ENCODE results near the gene SPATA21. TPM values are rescaled to one million over a fixed set of nuclear protein-coding genes. Genes with fewer than 3 reads are reported as not detected.

The SPATA21 gene
- total RNA-seq, 1 experiment from 2014 or later = not detected

DNA sequence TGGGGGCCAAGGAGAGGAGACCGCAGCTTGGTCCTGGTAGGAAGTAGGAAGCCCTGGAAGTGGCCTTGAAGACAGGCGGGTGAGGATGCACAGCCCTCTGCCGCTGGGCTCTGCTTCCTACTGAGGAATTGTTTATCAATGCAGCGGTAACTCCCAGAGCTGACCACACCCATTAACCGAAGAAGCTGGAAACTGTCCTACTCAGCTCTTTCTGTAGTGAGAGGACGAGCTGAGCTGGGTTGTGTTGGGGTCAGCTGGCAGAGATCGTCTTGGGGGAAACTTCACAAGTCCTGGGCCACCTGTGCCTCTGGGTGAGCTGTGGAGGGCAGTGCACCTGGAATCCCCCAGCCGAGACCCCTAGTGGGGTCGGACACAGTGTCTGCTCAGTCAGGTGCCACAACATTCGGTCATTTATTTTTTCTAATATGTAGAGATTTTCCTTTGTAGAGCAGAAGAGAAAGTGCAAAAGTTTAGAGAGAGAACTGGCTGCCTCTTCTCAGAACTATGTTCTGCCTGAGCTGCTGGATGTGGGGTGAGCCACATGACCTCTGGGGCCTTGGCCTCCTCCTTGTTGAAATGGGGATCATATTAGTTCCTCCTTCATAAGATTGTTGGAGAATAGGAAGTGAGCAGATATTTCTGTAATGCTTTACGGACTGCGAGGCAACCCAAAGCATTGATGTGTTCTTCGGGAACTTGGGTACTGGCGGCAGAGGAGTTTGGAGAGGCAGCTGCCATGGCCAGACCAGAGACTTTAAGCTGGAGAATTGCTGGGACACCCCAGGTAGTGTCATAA, 6.9 kb upstream of the SPATA21 start:
- Histone ChIP-seq H3K27me3 (ENCODE audit: low read length) (no peaks in the 10 kb centered on the region), H3K4me2 (ENCODE audit: low read length) (no peak overlapping the region), H3K9me2 (replicated peaks; ENCODE audit: low read length) (no peaks in the 10 kb centered on the region), H3K9me3 (ENCODE audit: low read length) (no peaks in the 10 kb centered on the region), H3F3A (ENCODE audit: low read length, unreplicated experiment) (no peaks in the 10 kb centered on the region), H3K27ac (ENCODE audit: low read length) (no peak overlapping the region), H3K9ac (ENCODE audit: low read length) (no peak overlapping the region), H4K20me1 (ENCODE audit: low read length) (no peaks in the 10 kb centered on the region), H3K4me3 (ENCODE audit: low read length) (no peak overlapping the region), H3K36me3 (ENCODE audit: low read depth, low read length) (peaks cover 4% of the 10 kb centered on the region; the same call in 1 of the 2 replicates), H3K79me2 (ENCODE audit: low read length) (peaks cover 32% of the 10 kb centered on the region), H3K4me1 (ENCODE audit: insufficient read depth, low read length) (peaks cover 3% of the 10 kb centered on the region), H2AFZ (ENCODE audit: low read length) (no peak overlapping the region)
- intact Hi-C loops (cut with micrococcal nuclease) = loop anchor here (5.0 kb wide), 2 partner anchors 77 to 163 kb away; partner anchors contain the start of gene SZRD1
- BruUV-seq (replicated peaks) = no TSS peak
- CTCF ChIA-PET = no interaction called here
- ATAC-seq (no peak), DNase-seq (no peak)
- POLR2A ChIA-PET (ENCODE audit: unreplicated experiment) = no interaction called here
- TF ChIP-seq EZH2phosphoT487 (IDR thresholded peaks at IDR 0.05; ENCODE audit: borderline replicate concordance, low read length) (no peak), EZH2 (IDR thresholded peaks at IDR 0.05; ENCODE audit: low read length, unreplicated experiment) (no peak)
- TF ChIP-seq, protein P1, sequence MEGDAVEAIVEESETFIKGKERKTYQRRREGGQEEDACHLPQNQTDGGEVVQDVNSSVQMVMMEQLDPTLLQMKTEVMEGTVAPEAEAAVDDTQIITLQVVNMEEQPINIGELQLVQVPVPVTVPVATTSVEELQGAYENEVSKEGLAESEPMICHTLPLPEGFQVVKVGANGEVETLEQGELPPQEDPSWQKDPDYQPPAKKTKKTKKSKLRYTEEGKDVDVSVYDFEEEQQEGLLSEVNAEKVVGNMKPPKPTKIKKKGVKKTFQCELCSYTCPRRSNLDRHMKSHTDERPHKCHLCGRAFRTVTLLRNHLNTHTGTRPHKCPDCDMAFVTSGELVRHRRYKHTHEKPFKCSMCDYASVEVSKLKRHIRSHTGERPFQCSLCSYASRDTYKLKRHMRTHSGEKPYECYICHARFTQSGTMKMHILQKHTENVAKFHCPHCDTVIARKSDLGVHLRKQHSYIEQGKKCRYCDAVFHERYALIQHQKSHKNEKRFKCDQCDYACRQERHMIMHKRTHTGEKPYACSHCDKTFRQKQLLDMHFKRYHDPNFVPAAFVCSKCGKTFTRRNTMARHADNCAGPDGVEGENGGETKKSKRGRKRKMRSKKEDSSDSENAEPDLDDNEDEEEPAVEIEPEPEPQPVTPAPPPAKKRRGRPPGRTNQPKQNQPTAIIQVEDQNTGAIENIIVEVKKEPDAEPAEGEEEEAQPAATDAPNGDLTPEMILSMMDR (conservative IDR thresholded peaks at IDR 0.05; ENCODE audit: low read depth, low read length) = no peak

DNA sequence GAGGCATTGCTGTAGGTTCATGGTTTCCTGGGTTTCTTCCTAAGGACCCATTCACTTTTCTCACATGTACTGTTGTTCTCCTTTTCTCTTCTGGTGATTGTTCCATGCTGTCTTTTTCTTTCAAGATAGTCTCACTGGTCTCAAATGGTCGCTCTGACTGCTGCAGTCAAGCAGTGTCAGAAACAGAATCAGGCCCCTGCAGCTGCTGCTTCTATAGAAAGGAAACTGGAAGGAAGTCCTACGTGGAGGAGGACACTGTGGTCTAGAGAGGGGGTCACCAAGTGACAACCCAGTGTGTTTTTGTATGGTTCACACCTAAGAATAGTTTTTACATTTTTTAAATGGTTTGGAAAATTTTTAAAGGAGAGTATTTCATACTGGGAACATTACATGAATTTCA, 5.7 kb upstream of the SPATA21 start:
- H2AFZ ChIP-seq (ENCODE audit: low read length) = no peak overlapping the region
- H3K79me2 ChIP-seq (ENCODE audit: low read length) = peaks cover 32% of the 10 kb centered on the region
- no peak overlapping the region for H3K4me2 ChIP-seq (ENCODE audit: low read length)
- H3K9me3 ChIP-seq (ENCODE audit: low read length) = no peaks in the 10 kb centered on the region
- CTCF ChIA-PET = no interaction called here
- peaks cover 4% of the 10 kb centered on the region; the same call in 1 of the 2 replicates for H3K36me3 ChIP-seq (ENCODE audit: low read depth, low read length)
- no peak overlapping the region for H3K9ac ChIP-seq (ENCODE audit: low read length)
- H3K9me2 ChIP-seq (replicated peaks; ENCODE audit: low read length) = no peaks in the 10 kb centered on the region
- DNase-seq (no peak), ATAC-seq (no peak)
- no peaks in the 10 kb centered on the region for H3K27me3 ChIP-seq (ENCODE audit: low read length)
- no peak overlapping the region for H3K4me3 ChIP-seq (ENCODE audit: low read length)
- H3K4me1 ChIP-seq (ENCODE audit: insufficient read depth, low read length) = peaks cover 3% of the 10 kb centered on the region
- no peak for TF ChIP-seq EZH2phosphoT487 (IDR thresholded peaks at IDR 0.05; ENCODE audit: borderline replicate concordance, low read length)
- POLR2A ChIA-PET (ENCODE audit: unreplicated experiment) = no interaction called here
- BruUV-seq (replicated peaks) = no TSS peak
- H3K27ac ChIP-seq (ENCODE audit: low read length) = no peak overlapping the region
- no peaks in the 10 kb centered on the region for H3F3A ChIP-seq (ENCODE audit: low read length, unreplicated experiment)
- intact Hi-C loops (cut with micrococcal nuclease) = loop anchor here (5.0 kb wide), 2 partner anchors 76 to 164 kb away; partner anchors contain the start of gene SZRD1
- H4K20me1 ChIP-seq (ENCODE audit: low read length) = no peaks in the 10 kb centered on the region

DNA sequence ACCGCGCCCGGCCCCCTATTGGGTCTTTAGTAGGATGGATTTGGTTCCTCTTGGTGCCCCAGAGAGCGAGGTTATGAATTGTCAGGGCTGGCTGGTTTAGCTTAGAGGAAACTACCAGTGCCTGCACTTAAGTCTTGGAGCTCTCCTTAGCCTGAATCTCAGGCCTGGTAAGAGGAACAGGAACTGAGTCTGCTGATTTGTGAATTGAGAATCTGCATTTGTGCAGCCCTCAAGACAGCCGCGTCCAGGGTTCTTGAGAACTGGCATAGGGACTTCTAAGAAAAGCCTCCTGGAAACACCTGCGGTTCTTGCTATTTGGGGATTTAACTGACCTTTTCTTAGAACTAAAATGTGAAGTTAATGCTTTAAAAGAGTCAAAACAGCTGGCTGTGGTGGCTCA, 5.0 kb upstream of the SPATA21 start:
- ATAC-seq (no peak), DNase-seq (no peak)
- ChIA-PET CTCF (no interaction called here), POLR2A (ENCODE audit: unreplicated experiment) (no interaction called here)
- no TSS peak for BruUV-seq (replicated peaks)
- Histone ChIP-seq H3K9me3 (ENCODE audit: low read length) (no peaks in the 10 kb centered on the region), H3K79me2 (ENCODE audit: low read length) (peaks cover 32% of the 10 kb centered on the region), H3K36me3 (ENCODE audit: low read depth, low read length) (peaks cover 4% of the 10 kb centered on the region; the same call in 1 of the 2 replicates), H3K9me2 (replicated peaks; ENCODE audit: low read length) (no peaks in the 10 kb centered on the region), H2AFZ (ENCODE audit: low read length) (no peak overlapping the region), H4K20me1 (ENCODE audit: low read length) (no peaks in the 10 kb centered on the region), H3F3A (ENCODE audit: low read length, unreplicated experiment) (no peaks in the 10 kb centered on the region), H3K4me2 (ENCODE audit: low read length) (no peak overlapping the region; the same call in 1 of the 2 replicates), H3K27ac (ENCODE audit: low read length) (no peak overlapping the region), H3K4me1 (ENCODE audit: insufficient read depth, low read length) (peaks cover 3% of the 10 kb centered on the region), H3K4me3 (ENCODE audit: low read length) (no peak overlapping the region), H3K27me3 (ENCODE audit: low read length) (no peaks in the 10 kb centered on the region), H3K9ac (ENCODE audit: low read length) (no peak overlapping the region)
- TF ChIP-seq, protein P1 (conservative IDR thresholded peaks at IDR 0.05; ENCODE audit: low read depth, low read length) = no peak
- TF ChIP-seq EZH2phosphoT487 (IDR thresholded peaks at IDR 0.05; ENCODE audit: borderline replicate concordance, low read length) (no peak), EZH2 (IDR thresholded peaks at IDR 0.05; ENCODE audit: low read length, unreplicated experiment) (no peak)
- intact Hi-C loops (cut with micrococcal nuclease) = loop anchor here (5.0 kb wide), 2 partner anchors 75 to 165 kb away; partner anchors contain the start of gene SZRD1

Data from PC-3 (cell line).